ENCODE measurements around the gene STARD7.

GRCh38 chr2:96146881-96147592 lies 61.6 kb downstream of the STARD7 start:
- TF ChIP-seq POLR2AphosphoS5 (IDR thresholded peaks at IDR 0.05), result no peak
- no peak for TF ChIP-seq POLR2A (IDR thresholded peaks at IDR 0.05)
- no peak for TF ChIP-seq CTCF (IDR thresholded peaks at IDR 0.05)
